ENCODE data around the gene CDKN2AIPNL.

- no peak for TF ChIP-seq POLR2A (IDR thresholded peaks at IDR 0.05)
- TF ChIP-seq, protein P1, sequence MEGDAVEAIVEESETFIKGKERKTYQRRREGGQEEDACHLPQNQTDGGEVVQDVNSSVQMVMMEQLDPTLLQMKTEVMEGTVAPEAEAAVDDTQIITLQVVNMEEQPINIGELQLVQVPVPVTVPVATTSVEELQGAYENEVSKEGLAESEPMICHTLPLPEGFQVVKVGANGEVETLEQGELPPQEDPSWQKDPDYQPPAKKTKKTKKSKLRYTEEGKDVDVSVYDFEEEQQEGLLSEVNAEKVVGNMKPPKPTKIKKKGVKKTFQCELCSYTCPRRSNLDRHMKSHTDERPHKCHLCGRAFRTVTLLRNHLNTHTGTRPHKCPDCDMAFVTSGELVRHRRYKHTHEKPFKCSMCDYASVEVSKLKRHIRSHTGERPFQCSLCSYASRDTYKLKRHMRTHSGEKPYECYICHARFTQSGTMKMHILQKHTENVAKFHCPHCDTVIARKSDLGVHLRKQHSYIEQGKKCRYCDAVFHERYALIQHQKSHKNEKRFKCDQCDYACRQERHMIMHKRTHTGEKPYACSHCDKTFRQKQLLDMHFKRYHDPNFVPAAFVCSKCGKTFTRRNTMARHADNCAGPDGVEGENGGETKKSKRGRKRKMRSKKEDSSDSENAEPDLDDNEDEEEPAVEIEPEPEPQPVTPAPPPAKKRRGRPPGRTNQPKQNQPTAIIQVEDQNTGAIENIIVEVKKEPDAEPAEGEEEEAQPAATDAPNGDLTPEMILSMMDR (IDR thresholded peaks at IDR 0.05), result no peak
Measured at GRCh38 chr5:134435560-134435959, 23.9 kb upstream of the CDKN2AIPNL start.
